Right forelimb (tissue), 1 donor: ENCODE data around the gene EN1.

Source experiments
- DNase-seq: peaks from one replicate; pipeline ENCODE4 v3.0.0-alpha.2; 2018

EN1 gene

GRCh38 chr2:118842661-118843482 lies 4.6 kb downstream of the EN1 start:
- DNase-seq, result peak; percentile 74

GRCh38 chr2:118841828-118842461 lies 5.5 kb downstream of the EN1 start:
- peak; percentile 73 for DNase-seq

GRCh38 chr2:118841450-118841827 lies 6.0 kb downstream of the EN1 start:
- DNase-seq, result peak; percentile 42

- DNase-seq, result peak; percentile 29
These were observed 8.6 kb downstream of the EN1 start for GRCh38 chr2:118838741-118839455.

GRCh38 chr2:118837621-118838020 lies 9.8 kb downstream of the EN1 start:
- DNase-seq, result no peak

- peak; percentile 35 for DNase-seq
These were observed 10.4 kb downstream of the EN1 start for GRCh38 chr2:118837067-118837466.

- DNase-seq, result no peak
These were observed 11.0 kb downstream of the EN1 start for GRCh38 chr2:118836411-118836930.

- DNase-seq, result peak; percentile 49
These were observed 11.6 kb downstream of the EN1 start for GRCh38 chr2:118835746-118836410.

- DNase-seq, result peak; percentile 54
These were observed 12.3 kb downstream of the EN1 start for GRCh38 chr2:118834901-118835745.

GRCh38 chr2:118834440-118834810 lies 13.0 kb downstream of the EN1 start:
- peak; percentile 44 for DNase-seq

GRCh38 chr2:118833716-118834439 lies 13.6 kb downstream of the EN1 start:
- peak; percentile 32 for DNase-seq

- DNase-seq, result peak; percentile 46
These were observed 14.4 kb downstream of the EN1 start for GRCh38 chr2:118832791-118833715.

GRCh38 chr2:118832071-118832790 lies 15.2 kb downstream of the EN1 start:
- peak; percentile 31 for DNase-seq

GRCh38 chr2:118830881-118831280 lies 16.6 kb downstream of the EN1 start:
- no peak for DNase-seq

- DNase-seq, result no peak
These were observed 17.3 kb downstream of the EN1 start for GRCh38 chr2:118830118-118830517.

- no peak for DNase-seq
These were observed 21.4 kb downstream of the EN1 start for GRCh38 chr2:118826093-118826492.

- DNase-seq, result peak; percentile 51
These were observed 23.8 kb downstream of the EN1 start for GRCh38 chr2:118823633-118824032.

GRCh38 chr2:118822572-118822971 lies 24.9 kb downstream of the EN1 start:
- DNase-seq, result no peak

GRCh38 chr2:118822015-118822414 lies 25.4 kb downstream of the EN1 start:
- peak; percentile 29 for DNase-seq
